Right cardiac atrium (tissue), 5 donors: ENCODE results near the gene MAP2K5. TPM values are rescaled to one million over a fixed set of nuclear protein-coding genes. Genes with fewer than 3 reads are reported as not detected.

Source experiments
- ATAC-seq, 2 donors: fragments of 200-7000 bp; cut with Tn5 transposase; one replicate each; pipeline versions ENCODE4 v1.8.0 to v1.9.1; 2020; ENCODE audit warnings: moderate library complexity in 2 of 2, mild to moderate bottlenecking in 1 of 2
- DNase-seq, 3 donors: peaks; one replicate each; pipeline ENCODE4 v3.0.0-alpha.2; 2020
- H3K27ac ChIP-seq: one replicate; pipeline ENCODE4 v1.5.1; 2013; ENCODE audit warnings: mild to moderate bottlenecking, low read length, control low read depth, moderate library complexity
- H3K27me3 ChIP-seq: one replicate; pipeline ENCODE4 v1.6.1; 2013; ENCODE audit not compliant: control insufficient read depth, insufficient read depth
- H3K4me1 ChIP-seq: one replicate; pipeline ENCODE4 v1.6.1; 2013; ENCODE audit warnings: low read length; ENCODE audit not compliant: control insufficient read depth, insufficient read depth
- H3K4me3 ChIP-seq: one replicate; pipeline ENCODE4 v1.5.1; 2013; ENCODE audit warnings: low read length, control low read depth
- H3K9me3 ChIP-seq: one replicate; pipeline ENCODE4 v1.6.1; 2013; ENCODE audit warnings: low read length; ENCODE audit not compliant: control insufficient read depth
- WGBS: extraction: QIAGEN DNeasy Blood & Tissue Kit; methylation state at CpG from one replicate; pipeline ENCODE4 v1.1.7; 2013; 5-methylcytosine and 5-hydroxymethylcytosine counted together
- intact Hi-C, 4 donors: fragments of 100-400 bp; cut with DNase I; formaldehyde crosslinking; loops; one replicate each; pipeline versions ENCODE4 v1.11.0 to v1.14.0; 2022 to 2023
- polyA plus RNA-seq: library from polyadenylated mRNA; stranded (reverse); fragments of 200-250 nt; gene quantifications from one replicate; pipeline ENCODE4 v1.2.3, GENCODE V29; 2013
- total RNA-seq, 4 donors: library from RNA; stranded (reverse); fragmentation: NEBNext Ultra II Directional; extraction: Animal tissue kit (Norgen Biotek cat#: 25700); gene quantifications; one replicate each; pipeline ENCODE4 v1.2.1, GENCODE V29; 2021
- donor health status: healthy with polysubstance abuse.
- donor health status: DM: no; HTN: yes; CAD: no.
- donor health status: DM: no; HTN: no; CAD: no.
- donor health status: DM: no; HTN: yes; CAD: no; lungs with severe emphysema.
- donor health status: DM: yes; HTN: yes; CAD: no.

Gene MAP2K5
- total and polyA plus RNA-seq, 5 donors, result 9.0 to 16.6 (median 14.9) TPM

DNA sequence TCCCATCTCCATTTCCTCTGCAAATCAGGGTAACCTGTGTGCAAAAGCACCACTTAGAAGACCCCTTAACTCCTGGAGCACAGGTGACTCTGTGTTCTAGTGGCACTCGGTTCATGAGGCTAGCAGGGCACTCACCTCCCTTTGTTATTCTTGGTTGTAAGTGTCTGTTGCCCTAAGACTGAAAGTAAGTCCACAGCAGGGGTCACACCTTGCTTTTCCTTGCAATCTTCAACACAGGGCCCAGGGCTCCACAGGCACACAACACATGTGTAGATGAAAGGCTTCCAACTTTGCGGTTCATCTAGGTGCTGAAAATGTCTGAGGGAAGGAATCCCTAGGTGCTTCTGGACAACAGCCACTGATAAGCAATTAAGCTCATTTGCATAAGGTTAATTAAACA lies 294.5 kb downstream of the MAP2K5 start:
- no peak for ATAC-seq
- intact Hi-C loops, result loop anchor here in 3 of 4 donors (2.0 to 10.0 kb wide), 6 partner anchors 292 to 902 kb away; partner anchors contain the start of genes C15orf61 (in 1 of the 3) and MAP2K5 (in 1 of the 3)
- WGBS, result 59% methylated on average over 2 of the region's 2 CpGs
- Histone ChIP-seq H3K4me3 (no peak overlapping the region), H3K27ac (no peak overlapping the region), H3K9me3 (no peaks in the 10 kb centered on the region), H3K27me3 (no peaks in the 10 kb centered on the region), H3K4me1 (peaks cover 5% of the 10 kb centered on the region)
- no peak for DNase-seq

DNA sequence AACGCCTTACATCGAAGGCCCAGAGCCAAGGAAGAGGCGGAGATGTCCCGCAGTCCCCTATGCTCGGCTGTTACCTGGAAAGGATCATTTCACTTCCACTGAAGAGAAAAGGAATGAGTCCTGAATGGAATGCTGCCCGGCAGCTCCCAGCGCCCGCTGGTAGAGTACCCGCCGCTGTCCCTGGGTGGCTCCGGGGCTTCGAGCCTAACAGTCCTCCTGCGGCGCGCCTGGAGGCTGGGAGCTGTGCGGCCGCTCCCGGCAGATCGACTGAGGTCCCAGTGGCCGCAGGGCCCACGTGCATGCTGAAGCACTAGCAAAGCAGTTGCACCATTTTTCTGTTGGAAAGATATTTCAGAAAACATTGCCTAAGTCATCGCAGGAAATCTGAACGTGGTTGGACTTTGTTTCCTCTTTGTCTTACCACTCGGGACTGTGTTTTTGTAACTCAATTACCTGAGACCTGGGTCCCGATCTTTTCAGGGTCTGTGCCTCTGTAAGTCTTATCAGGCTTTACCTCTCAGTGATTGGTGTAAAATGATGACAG lies 296.4 kb downstream of the MAP2K5 start:
- Histone ChIP-seq H3K4me1 (peaks cover 5% of the 10 kb centered on the region), H3K4me3 (peak overlapping the region; percentile 65), H3K9me3 (no peaks in the 10 kb centered on the region), H3K27me3 (no peaks in the 10 kb centered on the region), H3K27ac (peak overlapping the region; percentile 20)
- ATAC-seq, result peak; percentile 62 to 70
- intact Hi-C loops, result loop anchor here in 3 of 4 donors (5.0 to 10.0 kb wide), 5 partner anchors 294 to 904 kb away; partner anchors contain the start of genes C15orf61 (in 1 of the 3) and MAP2K5 (in 1 of the 3)
- DNase-seq, result peak; percentile 70 to 85 (median 85)
- 8% methylated on average over 25 of the region's 25 CpGs for WGBS

DNA sequence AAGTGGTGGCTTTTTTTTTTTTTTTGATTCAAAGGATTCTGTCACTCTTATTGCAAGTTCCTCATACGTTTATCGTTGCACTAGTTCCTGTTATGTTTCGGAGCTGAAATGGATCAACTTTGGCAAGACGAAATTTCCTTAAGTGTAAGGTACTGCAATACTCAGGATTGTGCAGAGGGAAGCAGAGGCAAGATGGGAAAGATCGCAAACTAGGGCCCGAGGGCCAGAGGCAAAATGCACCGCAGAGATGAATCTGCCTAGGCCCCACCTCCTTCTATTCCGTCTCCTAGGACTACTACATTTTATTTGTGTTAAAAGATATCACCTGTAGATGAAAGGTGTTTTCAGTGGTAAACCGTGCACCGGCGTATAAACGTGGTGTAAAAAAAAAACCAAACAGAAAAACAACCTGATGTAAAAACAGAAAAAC lies 297.0 kb downstream of the MAP2K5 start:
- intact Hi-C loops, result loop anchor here in 3 of 4 donors (5.0 to 10.0 kb wide), 5 partner anchors 295 to 905 kb away; partner anchors contain the start of genes C15orf61 (in 1 of the 3) and MAP2K5 (in 1 of the 3)
- DNase-seq (no peak), ATAC-seq (peak; percentile 6 to 24)
- Histone ChIP-seq H3K4me3 (peak overlapping the region; percentile 65), H3K27ac (peak overlapping the region; percentile 76), H3K27me3 (no peaks in the 10 kb centered on the region), H3K9me3 (no peaks in the 10 kb centered on the region), H3K4me1 (peaks cover 5% of the 10 kb centered on the region)
- WGBS, result under 1% methylated on average over 12 of the region's 12 CpGs

DNA sequence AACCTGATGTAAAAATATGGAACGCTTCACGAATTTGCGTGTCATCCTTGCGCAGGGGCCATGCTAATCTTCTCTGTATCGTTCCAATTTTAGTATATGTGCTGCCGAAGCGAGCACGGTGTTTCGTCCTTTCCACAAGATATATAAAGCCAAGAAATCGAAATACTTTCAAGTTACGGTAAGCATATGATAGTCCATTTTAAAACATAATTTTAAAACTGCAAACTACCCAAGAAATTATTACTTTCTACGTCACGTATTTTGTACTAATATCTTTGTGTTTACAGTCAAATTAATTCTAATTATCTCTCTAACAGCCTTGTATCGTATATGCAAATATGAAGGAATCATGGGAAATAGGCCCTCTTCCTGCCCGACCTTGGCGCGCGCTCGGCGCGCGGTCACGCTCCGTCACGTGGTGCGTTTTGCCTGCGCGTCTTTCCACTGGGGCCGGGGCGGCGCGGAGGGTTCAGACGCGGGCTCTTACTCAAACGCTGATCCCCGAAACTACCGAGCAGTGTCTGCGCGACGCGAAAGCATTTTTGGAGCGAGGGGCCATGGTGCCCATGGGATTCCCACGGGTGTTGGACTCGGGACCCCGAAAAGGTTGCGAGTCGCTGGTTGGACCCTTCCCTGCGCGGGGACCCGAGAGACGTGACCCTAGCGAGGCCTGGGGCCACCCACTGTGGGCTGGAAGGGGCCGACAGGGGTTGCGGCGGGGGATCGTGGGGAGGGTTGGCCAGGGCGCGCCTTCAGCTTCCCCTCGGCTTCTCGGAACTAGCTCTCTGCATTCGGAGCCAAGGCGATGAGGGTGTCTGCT lies 297.6 kb downstream of the MAP2K5 start, which contains the start of gene RNU6-1:
Gene RNU6-1 (minus strand): TSS at position 117 of the 820 bp plus-strand sequence.
- Histone ChIP-seq H3K4me3 (peak within 1 kb of the TSS; percentile 87), H3K27ac (peak within 1 kb of the TSS; percentile 92), H3K9me3 (no peaks in the 10 kb centered on the region), H3K4me1 (peaks cover 5% of the 10 kb centered on the region), H3K27me3 (no peaks in the 10 kb centered on the region)
- intact Hi-C loops, result loop anchor here in 3 of 4 donors (5.0 to 10.0 kb wide), 5 partner anchors 295 to 905 kb away; partner anchors contain the start of genes C15orf61 (in 1 of the 3) and MAP2K5 (in 1 of the 3)
- peak; percentile 95 to 98 (median 98) for DNase-seq
- under 1% methylated on average over 62 of the region's 62 CpGs for WGBS
- ATAC-seq, result peak; percentile 92 to 94

DNA sequence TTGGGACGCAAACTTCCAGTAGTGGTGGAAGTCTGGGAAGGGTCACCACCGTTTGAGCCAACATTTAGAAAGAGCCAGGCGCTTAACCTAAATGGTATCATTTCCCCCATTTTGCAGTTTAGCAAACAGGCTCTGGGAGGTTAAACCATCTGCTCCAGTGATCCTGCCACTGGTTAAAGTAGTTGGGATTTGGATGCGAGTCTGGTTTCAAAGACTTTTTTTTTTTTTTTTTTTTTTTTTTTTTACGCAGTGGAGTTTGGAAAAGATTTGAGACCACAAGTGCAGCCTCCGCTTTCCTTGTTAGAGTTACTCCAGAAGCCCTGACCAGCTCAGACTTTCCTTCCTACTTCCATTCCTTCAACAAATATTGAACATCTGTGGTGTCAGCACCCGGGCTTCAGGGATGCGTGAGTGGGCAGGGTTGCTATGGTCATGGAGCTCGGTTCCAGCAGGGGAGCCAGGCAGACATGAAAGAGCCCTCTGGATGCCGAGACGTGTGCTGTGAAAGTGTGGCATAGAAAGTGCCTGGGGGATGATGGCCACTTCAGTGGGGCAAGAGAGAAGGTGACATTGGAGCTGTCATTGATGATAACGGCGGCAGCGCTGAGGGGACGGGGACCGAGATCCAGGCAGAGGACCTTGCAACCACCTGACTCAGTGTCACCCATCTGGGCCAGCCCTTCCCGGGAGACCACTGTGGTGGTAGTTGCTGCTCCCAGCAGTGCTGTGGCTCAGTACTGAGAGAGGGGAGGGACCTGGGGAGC lies 298.4 kb downstream of the MAP2K5 start:
- peak in 1 of 3 donors; percentile 76 for DNase-seq
- peak overlapping the region; percentile 87 for H3K4me3 ChIP-seq
- no peaks in the 10 kb centered on the region for H3K9me3 ChIP-seq
- peak; percentile 7 to 30 for ATAC-seq
- H3K27me3 ChIP-seq, result no peaks in the 10 kb centered on the region
- H3K27ac ChIP-seq, result peak overlapping the region; percentile 92
- H3K4me1 ChIP-seq, result peaks cover 2% of the 10 kb centered on the region
- 3% methylated on average over 17 of the region's 17 CpGs for WGBS
- intact Hi-C loops, result no loop called here

DNA sequence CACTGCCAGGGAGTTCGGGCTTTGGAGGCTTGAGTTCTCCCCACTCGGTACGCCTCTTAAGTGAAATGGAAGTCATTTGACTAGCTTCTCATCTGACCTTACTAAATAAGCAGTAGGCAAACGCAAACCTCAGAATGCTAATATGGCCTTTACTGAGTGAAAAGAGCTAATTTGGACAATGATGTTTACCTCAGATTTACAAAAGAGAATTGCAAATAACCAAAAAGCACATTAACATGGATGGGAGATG lies 298.9 kb downstream of the MAP2K5 start:
- no peak overlapping the region for H3K4me3 ChIP-seq
- DNase-seq (no peak), ATAC-seq (no peak)
- intact Hi-C loops, result no loop called here
- H3K4me1 ChIP-seq, result peaks cover 2% of the 10 kb centered on the region
- no peaks in the 10 kb centered on the region for H3K27me3 ChIP-seq
- WGBS, result 37% methylated on average over 4 of the region's 4 CpGs
- no peak overlapping the region for H3K27ac ChIP-seq
- no peaks in the 10 kb centered on the region for H3K9me3 ChIP-seq

DNA sequence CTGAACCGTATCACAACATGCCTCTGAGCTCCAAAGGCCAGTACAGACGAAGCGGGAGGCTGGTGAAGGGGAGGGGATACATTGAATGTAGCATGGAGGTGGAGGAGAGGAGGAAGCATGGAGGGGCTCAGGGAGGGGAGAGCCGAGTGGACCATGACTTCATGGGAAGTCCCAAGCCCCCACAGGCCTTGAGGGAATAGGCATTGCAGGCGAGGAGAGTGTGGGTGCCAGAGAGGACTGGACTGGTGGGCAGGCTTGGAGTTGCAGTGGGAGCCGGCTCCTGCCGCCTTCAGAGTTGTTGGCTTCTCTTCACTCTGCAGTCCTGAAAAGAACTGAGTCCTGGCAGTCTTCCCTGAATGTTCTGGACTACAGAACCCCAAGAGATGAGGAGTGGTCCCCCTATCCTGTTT lies 300.6 kb downstream of the MAP2K5 start:
- WGBS, result 78% methylated on average over 7 of the region's 7 CpGs
- ATAC-seq, result no peak
- intact Hi-C loops, result no loop called here
- H3K27ac ChIP-seq, result no peak overlapping the region
- DNase-seq, result no peak
- H3K4me1 ChIP-seq, result peaks cover 2% of the 10 kb centered on the region
- no peaks in the 10 kb centered on the region for H3K27me3 ChIP-seq
- no peak overlapping the region for H3K4me3 ChIP-seq
- H3K9me3 ChIP-seq, result no peaks in the 10 kb centered on the region

DNA sequence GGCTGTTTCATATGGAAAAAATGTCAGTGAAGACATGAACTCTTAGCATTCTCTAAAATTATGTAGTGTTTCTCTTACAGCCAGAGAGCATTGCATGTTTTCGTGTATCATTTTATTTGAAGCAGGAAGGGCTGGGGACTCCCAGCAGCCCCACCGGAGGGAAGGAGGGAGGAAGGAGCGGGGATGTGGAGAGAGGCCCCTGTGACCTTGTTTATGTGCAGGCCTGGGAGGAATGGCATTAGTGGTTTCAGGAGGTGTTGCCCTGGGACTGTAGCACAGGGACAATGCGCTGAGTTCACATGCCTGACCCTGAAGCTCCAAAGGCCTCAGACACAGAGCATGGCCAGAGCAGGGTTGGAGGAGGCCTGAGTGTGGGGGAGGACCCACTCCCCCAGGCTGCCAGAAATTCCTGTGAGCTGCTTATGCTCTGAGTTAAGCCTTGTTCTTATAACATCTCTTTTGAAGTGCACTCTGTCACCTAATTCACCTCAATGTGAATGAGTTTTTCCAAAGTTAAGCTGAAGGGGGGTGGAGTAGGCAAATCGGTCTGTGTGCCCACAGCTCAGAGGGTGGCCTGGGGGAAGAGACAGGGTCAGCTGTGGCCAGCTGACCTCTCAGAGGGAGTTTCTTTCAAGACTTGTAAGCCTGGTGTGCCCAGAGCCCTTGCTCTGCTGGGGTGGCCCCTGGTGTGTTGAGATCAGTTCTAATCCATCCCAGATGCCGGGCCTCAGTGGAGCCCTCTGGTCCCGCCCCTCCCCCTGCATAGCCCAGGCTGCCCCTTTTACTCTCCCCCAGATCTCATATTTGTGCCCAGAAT lies 301.3 kb downstream of the MAP2K5 start:
- WGBS, result 79% methylated on average over 7 of the region's 7 CpGs

DNA sequence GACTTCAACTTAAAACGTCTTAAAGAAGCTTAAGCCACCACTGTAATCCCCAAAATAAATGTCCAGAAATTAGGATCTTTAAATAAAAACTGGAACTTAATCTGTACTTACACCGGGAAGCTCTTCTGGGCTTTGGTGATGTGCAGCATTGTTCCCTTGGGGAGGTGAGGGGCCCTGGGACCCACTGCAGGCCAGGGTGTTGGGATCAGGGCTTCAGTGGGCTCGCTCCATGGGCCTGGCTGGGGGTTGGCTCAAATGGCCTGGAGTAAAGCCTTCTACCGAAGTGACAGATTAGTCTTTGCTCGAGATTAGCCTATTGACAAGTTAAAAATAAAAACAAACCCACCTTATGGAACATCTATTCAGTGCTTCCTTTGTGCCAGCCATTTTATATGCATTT lies 303.5 kb downstream of the MAP2K5 start:
- Histone ChIP-seq H3K4me1 (peaks cover 2% of the 10 kb centered on the region), H3K4me3 (no peak overlapping the region), H3K27me3 (no peaks in the 10 kb centered on the region), H3K9me3 (no peaks in the 10 kb centered on the region), H3K27ac (no peak overlapping the region)
- no peak for DNase-seq
- intact Hi-C loops, result no loop called here
- 87% methylated on average over 5 of the region's 5 CpGs for WGBS
- no peak for ATAC-seq

More for the DNA sequence above, 301.3 kb downstream of the MAP2K5 start:
- Histone ChIP-seq H3K9me3 (no peaks in the 10 kb centered on the region), H3K27ac (no peak overlapping the region), H3K4me3 (no peak overlapping the region), H3K27me3 (no peaks in the 10 kb centered on the region), H3K4me1 (peaks cover 2% of the 10 kb centered on the region)
- ATAC-seq (no peak), DNase-seq (no peak)
- intact Hi-C loops, result no loop called here

DNA sequence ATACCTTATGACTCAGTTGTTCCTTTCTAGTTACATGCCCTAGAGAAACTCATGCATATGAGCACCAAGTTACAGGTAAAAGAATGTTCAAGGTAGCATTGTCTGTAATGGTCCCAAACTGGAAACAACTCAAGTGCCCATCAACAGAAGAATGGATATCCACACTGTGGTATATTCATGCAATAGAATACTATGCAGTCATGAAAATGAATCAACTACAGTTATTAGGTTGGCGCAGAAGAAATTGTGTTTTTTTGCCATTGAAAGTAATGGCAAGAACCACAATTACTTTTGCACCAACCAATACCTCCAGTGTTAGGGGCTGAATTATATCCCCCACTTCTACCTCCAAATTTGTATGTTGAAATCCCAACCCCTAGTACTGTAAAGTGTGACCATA lies 307.0 kb downstream of the MAP2K5 start:
- DNase-seq (no peak), ATAC-seq (no peak)
- no peak overlapping the region for H3K27ac ChIP-seq
- intact Hi-C loops, result no loop called here
- H3K4me3 ChIP-seq, result no peak overlapping the region
- peaks cover 2% of the 10 kb centered on the region for H3K4me1 ChIP-seq
- H3K27me3 ChIP-seq, result no peaks in the 10 kb centered on the region
- WGBS, result 98% methylated on average over 1 of the region's 1 CpG
- no peaks in the 10 kb centered on the region for H3K9me3 ChIP-seq
